HepG2 (cell line): Measurements from ENCODE around the gene GZF1. TPM values are rescaled to one million over a fixed set of nuclear protein-coding genes. Genes with fewer than 3 reads are reported as not detected.

Experiments used
- HMGXB3 ChIP-seq: sonication (generic); formaldehyde crosslinking; IDR thresholded peaks from 2 replicates; pipeline ENCODE4 v1.4.0; 2020; ENCODE audit warnings: missing genetic modification reagents, borderline replicate concordance
- HNRNPUL1 ChIP-seq: fragments of 200-400 bp; formaldehyde crosslinking; IDR thresholded peaks from 2 replicates; pipeline ENCODE4 v1.6.1; 2017; ENCODE audit warnings: low read depth, mild to moderate bottlenecking, low read length, moderate library complexity
- HOXA9 ChIP-seq: sonication (generic); formaldehyde crosslinking; IDR thresholded peaks from 2 replicates; pipeline ENCODE4 v1.8.1; 2022; ENCODE audit warnings: missing genetic modification reagents, mild to moderate bottlenecking, moderate library complexity, borderline replicate concordance
- HOXD1 ChIP-seq: sonication (generic); formaldehyde crosslinking; IDR thresholded peaks from 2 replicates; pipeline ENCODE4 v1.5.0; 2020; ENCODE audit warnings: missing genetic modification reagents
- NFE2L2 ChIP-seq: fragments of 150-350 bp; IDR thresholded peaks from 2 replicates; pipeline ENCODE4 v1.6.1; 2014; ENCODE audit warnings: low read length
- PAF1 ChIP-seq: IDR thresholded peaks from 2 replicates; pipeline ENCODE4 v1.6.1; 2016; ENCODE audit warnings: missing genetic modification reagents, missing compliant biosample characterization
- SMC3 ChIP-seq: IDR thresholded peaks from 2 replicates; pipeline ENCODE4 v1.6.1; 2011; ENCODE audit warnings: low read length, improper control_type of control experiment
- SMYD3 ChIP-seq: sonication (generic); formaldehyde crosslinking; IDR thresholded peaks from 2 replicates; pipeline ENCODE4 v1.8.1; 2023; ENCODE audit warnings: mild to moderate bottlenecking, missing genetic modification reagents
- ZNF746 ChIP-seq: sonication (generic); formaldehyde crosslinking; IDR thresholded peaks from 2 replicates; pipeline ENCODE4 v1.8.0; 2022; ENCODE audit warnings: mild to moderate bottlenecking, missing genetic modification reagents
- ZNF775 ChIP-seq: sonication (generic); formaldehyde crosslinking; IDR thresholded peaks from 2 replicates; pipeline ENCODE4 v1.4.0; 2020; ENCODE audit warnings: missing genetic modification reagents, mild to moderate bottlenecking, moderate library complexity, borderline replicate concordance
- polyA plus RNA-seq, 8 experiments: library from polyadenylated mRNA; depleted of rRNA in 3 of 8; stranded (reverse) in 7 of 8; unstranded in 1 of 8; fragments of >200 nt; fragmentation: Illumina TruSeq in 4 of 8; extraction: Trizol in 4 of 8; gene quantifications; 2 replicates each; pipeline versions ENCODE4 v1.2.1 to v1.2.3, GENCODE V29; 2011 to 2016; ENCODE audit warnings: low read depth in 4 of 8, missing spikeins in 1 of 8, mixed read lengths in 1 of 8; ENCODE audit not compliant: insufficient read depth in 1 of 8
- total RNA-seq, 5 experiments: library from RNA; depleted of rRNA; stranded (reverse); fragments of >200 nt; fragmentation: Illumina TruSeq; extraction: Trizol; gene quantifications; 2 replicates each; pipeline ENCODE4 v1.2.3, GENCODE V29; 2016; ENCODE audit warnings: low read depth in 1 of 5
- TF ChIP-seq, protein P1 (sequence below): sonication (generic); formaldehyde crosslinking; conservative IDR thresholded peaks from 2 replicates; pipeline ENCODE4 v1.8.1; 2023; ENCODE audit warnings: missing genetic modification reagents
- TF ChIP-seq, protein P2 (sequence below): sonication (generic); formaldehyde crosslinking; IDR thresholded peaks from 2 replicates; pipeline ENCODE4 v1.9.0; 2021; ENCODE audit warnings: mild to moderate bottlenecking, missing genetic modification reagents
- TF ChIP-seq, protein P3 (sequence below): sonication (generic); formaldehyde crosslinking; IDR thresholded peaks from 2 replicates; pipeline ENCODE4 v1.5.1; 2020; ENCODE audit warnings: mild to moderate bottlenecking, missing genetic modification reagents

Gene GZF1
- total and polyA plus RNA-seq, 2 of the 13 experiments (the other 11 are each of a cell fraction or from before 2014, with no cell fraction given) = 16.9 to 26.0 TPM

DNA sequence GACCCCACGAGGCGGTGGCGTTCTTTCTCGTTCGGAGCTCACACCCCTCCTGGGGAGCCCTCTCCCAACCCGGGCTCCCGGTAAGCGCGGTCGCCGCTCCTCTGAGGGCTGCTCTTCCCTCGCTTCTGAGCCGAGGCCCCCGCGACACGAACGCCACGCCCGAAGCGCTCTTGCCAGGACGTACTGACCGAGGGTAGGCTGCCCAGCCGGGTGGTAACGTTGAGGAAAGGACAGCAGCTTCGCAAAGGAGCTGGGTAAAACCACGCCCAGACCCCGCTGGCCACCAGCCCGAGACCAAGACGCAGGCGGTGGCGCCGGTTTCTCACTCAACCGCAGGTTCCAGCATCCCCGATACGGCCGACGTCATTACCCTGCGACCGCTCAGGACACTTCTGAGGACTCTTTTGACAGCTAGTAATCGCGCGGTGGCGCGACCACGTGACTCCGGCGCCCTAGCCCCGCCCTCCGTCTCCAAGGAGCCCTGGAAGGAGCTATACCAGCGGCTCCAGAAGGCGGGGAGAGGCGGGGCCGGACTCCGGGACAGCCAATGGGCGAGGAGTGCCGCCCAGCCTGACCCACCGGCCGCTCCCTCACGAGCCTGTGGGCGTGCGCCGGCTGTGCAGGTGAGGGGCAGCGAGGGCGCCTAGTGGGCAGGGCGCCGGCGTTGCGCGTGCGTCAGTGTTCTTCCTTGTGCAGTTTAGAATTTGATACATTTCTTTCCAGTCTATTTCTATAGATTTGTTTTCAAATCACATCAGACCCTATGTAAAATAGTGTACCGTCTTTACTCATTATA, 4.0 kb upstream of the GZF1 start (continued):
- TF ChIP-seq, protein P1, sequence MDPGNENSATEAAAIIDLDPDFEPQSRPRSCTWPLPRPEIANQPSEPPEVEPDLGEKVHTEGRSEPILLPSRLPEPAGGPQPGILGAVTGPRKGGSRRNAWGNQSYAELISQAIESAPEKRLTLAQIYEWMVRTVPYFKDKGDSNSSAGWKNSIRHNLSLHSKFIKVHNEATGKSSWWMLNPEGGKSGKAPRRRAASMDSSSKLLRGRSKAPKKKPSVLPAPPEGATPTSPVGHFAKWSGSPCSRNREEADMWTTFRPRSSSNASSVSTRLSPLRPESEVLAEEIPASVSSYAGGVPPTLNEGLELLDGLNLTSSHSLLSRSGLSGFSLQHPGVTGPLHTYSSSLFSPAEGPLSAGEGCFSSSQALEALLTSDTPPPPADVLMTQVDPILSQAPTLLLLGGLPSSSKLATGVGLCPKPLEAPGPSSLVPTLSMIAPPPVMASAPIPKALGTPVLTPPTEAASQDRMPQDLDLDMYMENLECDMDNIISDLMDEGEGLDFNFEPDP = no peak
- TF ChIP-seq, protein P2, sequence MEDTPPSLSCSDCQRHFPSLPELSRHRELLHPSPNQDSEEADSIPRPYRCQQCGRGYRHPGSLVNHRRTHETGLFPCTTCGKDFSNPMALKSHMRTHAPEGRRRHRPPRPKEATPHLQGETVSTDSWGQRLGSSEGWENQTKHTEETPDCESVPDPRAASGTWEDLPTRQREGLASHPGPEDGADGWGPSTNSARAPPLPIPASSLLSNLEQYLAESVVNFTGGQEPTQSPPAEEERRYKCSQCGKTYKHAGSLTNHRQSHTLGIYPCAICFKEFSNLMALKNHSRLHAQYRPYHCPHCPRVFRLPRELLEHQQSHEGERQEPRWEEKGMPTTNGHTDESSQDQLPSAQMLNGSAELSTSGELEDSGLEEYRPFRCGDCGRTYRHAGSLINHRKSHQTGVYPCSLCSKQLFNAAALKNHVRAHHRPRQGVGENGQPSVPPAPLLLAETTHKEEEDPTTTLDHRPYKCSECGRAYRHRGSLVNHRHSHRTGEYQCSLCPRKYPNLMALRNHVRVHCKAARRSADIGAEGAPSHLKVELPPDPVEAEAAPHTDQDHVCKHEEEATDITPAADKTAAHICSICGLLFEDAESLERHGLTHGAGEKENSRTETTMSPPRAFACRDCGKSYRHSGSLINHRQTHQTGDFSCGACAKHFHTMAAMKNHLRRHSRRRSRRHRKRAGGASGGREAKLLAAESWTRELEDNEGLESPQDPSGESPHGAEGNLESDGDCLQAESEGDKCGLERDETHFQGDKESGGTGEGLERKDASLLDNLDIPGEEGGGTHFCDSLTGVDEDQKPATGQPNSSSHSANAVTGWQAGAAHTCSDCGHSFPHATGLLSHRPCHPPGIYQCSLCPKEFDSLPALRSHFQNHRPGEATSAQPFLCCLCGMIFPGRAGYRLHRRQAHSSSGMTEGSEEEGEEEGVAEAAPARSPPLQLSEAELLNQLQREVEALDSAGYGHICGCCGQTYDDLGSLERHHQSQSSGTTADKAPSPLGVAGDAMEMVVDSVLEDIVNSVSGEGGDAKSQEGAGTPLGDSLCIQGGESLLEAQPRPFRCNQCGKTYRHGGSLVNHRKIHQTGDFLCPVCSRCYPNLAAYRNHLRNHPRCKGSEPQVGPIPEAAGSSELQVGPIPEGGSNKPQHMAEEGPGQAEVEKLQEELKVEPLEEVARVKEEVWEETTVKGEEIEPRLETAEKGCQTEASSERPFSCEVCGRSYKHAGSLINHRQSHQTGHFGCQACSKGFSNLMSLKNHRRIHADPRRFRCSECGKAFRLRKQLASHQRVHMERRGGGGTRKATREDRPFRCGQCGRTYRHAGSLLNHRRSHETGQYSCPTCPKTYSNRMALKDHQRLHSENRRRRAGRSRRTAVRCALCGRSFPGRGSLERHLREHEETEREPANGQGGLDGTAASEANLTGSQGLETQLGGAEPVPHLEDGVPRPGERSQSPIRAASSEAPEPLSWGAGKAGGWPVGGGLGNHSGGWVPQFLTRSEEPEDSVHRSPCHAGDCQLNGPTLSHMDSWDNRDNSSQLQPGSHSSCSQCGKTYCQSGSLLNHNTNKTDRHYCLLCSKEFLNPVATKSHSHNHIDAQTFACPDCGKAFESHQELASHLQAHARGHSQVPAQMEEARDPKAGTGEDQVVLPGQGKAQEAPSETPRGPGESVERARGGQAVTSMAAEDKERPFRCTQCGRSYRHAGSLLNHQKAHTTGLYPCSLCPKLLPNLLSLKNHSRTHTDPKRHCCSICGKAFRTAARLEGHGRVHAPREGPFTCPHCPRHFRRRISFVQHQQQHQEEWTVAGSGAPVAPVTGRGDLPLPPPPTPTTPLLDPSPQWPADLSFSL (CRISPR knock-in tag) = no peak
- TF ChIP-seq NFE2L2 (no peak), ZNF775 (CRISPR knock-in tag) (no peak), PAF1 (CRISPR knock-in tag) (no peak), HOXA9 (CRISPR knock-in tag) (no peak), SMYD3 (CRISPR knock-in tag) (no peak), HOXD1 (CRISPR knock-in tag) (peak; percentile 91; the same call in 1 of the 2 replicates), ZNF746 (CRISPR knock-in tag) (no peak), HNRNPUL1 (no peak), SMC3 (no peak), HMGXB3 (CRISPR knock-in tag) (peak; percentile 98)
- TF ChIP-seq, protein P3, sequence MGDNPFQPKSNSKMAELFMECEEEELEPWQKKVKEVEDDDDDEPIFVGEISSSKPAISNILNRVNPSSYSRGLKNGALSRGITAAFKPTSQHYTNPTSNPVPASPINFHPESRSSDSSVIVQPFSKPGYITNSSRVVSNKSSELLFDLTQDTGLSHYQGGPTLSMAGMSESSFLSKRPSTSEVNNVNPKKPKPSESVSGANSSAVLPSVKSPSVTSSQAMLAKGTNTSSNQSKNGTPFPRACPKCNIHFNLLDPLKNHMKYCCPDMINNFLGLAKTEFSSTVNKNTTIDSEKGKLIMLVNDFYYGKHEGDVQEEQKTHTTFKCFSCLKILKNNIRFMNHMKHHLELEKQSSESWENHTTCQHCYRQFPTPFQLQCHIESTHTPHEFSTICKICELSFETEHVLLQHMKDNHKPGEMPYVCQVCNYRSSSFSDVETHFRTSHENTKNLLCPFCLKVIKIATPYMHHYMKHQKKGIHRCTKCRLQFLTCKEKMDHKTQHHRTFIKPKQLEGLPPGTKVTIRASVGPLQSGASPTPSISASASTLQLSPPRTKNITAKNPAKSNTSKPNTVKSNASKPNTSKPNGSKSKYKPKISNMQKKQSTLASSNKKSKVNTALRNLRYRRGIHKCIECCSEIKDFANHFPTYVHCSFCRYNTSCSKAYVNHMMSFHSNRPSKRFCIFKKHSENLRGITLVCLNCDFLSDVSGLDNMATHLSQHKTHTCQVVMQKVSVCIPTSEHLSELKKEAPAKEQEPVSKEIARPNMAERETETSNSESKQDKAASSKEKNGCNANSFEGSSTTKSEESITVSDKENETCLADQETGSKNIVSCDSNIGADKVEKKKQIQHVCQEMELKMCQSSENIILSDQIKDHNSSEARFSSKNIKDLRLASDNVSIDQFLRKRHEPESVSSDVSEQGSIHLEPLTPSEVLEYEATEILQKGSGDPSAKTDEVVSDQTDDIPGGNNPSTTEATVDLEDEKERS (CRISPR knock-in tag) = peak; percentile 49; the same call in 1 of the 2 replicates
